Karpas-422 (cell line): ENCODE results near the gene SLX1B. TPM values are rescaled to one million over a fixed set of nuclear protein-coding genes. Genes with fewer than 3 reads are reported as not detected.
"Not testable (repeated sequence)": the region's sequence is repeated elsewhere in the genome, so short reads cannot be mapped to it uniquely, and the experiment has no call there.

Experiments used
- DNase-seq: peaks from one replicate; pipeline ENCODE4 v3.0.0-alpha.2; 2015
- H2AFZ ChIP-seq: fragments of 200-600 bp; sonication (generic); 2 replicates; pipeline ENCODE4 v1.6.1; 2014; ENCODE audit warnings: antibody characterized with exemption, low read length, mixed read lengths
- H3K27ac ChIP-seq: fragments of 200-600 bp; sonication (generic); 2 replicates; pipeline ENCODE4 v1.5.1; 2014; ENCODE audit warnings: mild to moderate bottlenecking, low read length, moderate library complexity
- H3K27me3 ChIP-seq: fragments of 200-600 bp; sonication (generic); 2 replicates; pipeline ENCODE4 v1.6.1; 2014; ENCODE audit warnings: low read length, mixed read lengths
- H3K36me3 ChIP-seq: fragments of 200-600 bp; sonication (generic); 2 replicates; pipeline ENCODE4 v1.6.1; 2014; ENCODE audit warnings: low read length, mixed read lengths; ENCODE audit not compliant: insufficient read depth
- H3K4me1 ChIP-seq: fragments of 200-600 bp; sonication (generic); 2 replicates; pipeline ENCODE4 v1.6.1; 2014; ENCODE audit warnings: mild to moderate bottlenecking, low read length, mixed read lengths
- H3K4me2 ChIP-seq: fragments of 200-600 bp; sonication (generic); 2 replicates; pipeline ENCODE4 v1.6.1; 2014; ENCODE audit warnings: low read length, low read depth, mild to moderate bottlenecking; ENCODE audit not compliant: poor library complexity, severe bottlenecking
- H3K4me3 ChIP-seq: fragments of 200-600 bp; sonication (generic); 2 replicates; pipeline ENCODE4 v1.5.1; 2014; ENCODE audit warnings: mild to moderate bottlenecking, antibody characterized with exemption, low read length, mixed read lengths
- H3K79me2 ChIP-seq: fragments of 200-600 bp; sonication (generic); 2 replicates; pipeline ENCODE4 v1.6.1; 2014; ENCODE audit warnings: mild to moderate bottlenecking, low read length, mixed read lengths
- H3K9ac ChIP-seq: fragments of 200-600 bp; sonication (generic); 2 replicates; pipeline ENCODE4 v1.6.0; 2014; ENCODE audit warnings: low read length
- H3K9me2 ChIP-seq: fragments of 200-600 bp; sonication (generic), shearing (Covaris generic); replicated peaks from 2 replicates; pipeline ENCODE4 v1.6.0; 2014; ENCODE audit warnings: mild to moderate bottlenecking, low read length, moderate library complexity; ENCODE audit not compliant: insufficient read depth
- H3K9me3 ChIP-seq: fragments of 300-700, 200-600 bp; sonication (generic); 2 replicates; pipeline ENCODE4 v1.6.1; 2014; ENCODE audit warnings: low read length, mixed read lengths
- H4K20me1 ChIP-seq: fragments of 200-600 bp; sonication (generic); 2 replicates; pipeline ENCODE4 v1.6.1; 2014; ENCODE audit warnings: mild to moderate bottlenecking, antibody characterized with exemption, low read length, low read depth; ENCODE audit not compliant: insufficient read depth
- total RNA-seq: library from RNA; depleted of rRNA; stranded (reverse); fragments of >200 nt; shearing (Covaris generic); gene quantifications from 2 replicates; pipeline ENCODE4 v1.2.3, GENCODE V29; 2014; ENCODE audit warnings: low replicate concordance; rRNA removed

Gene SLX1B
- 7.8 and 54.8 TPM in 2 replicates for total RNA-seq

GRCh38 chr16:29454269-29454668 is at the start of gene SLX1B, which contains the start of gene BOLA2:
Gene SLX1B (plus strand): TSS chr16:29454533.
Gene BOLA2 (minus strand): TSS chr16:29454351. CDS start chr16:29454253, 98 bp downstream.
- not testable (repeated sequence) for H4K20me1 ChIP-seq, H3K9ac ChIP-seq, H3K79me2 ChIP-seq, H3K36me3 ChIP-seq, H3K4me3 ChIP-seq, H3K9me3 ChIP-seq, DNase-seq, H2AFZ ChIP-seq, H3K27me3 ChIP-seq, H3K27ac ChIP-seq, H3K9me2 ChIP-seq, H3K4me2 ChIP-seq, H3K4me1 ChIP-seq

GRCh38 chr16:29405249-29405648 is 49.1 kb upstream of the SLX1B start:
- not testable (repeated sequence) for H3K27me3 ChIP-seq, H3K36me3 ChIP-seq, H4K20me1 ChIP-seq

GRCh38 chr16:29423587-29423986 is 30.7 kb upstream of the SLX1B start:
- not testable (repeated sequence) for H3K36me3 ChIP-seq, DNase-seq, H3K9me2 ChIP-seq, H3K79me2 ChIP-seq, H2AFZ ChIP-seq, H3K4me3 ChIP-seq, H4K20me1 ChIP-seq, H3K9me3 ChIP-seq, H3K27me3 ChIP-seq, H3K4me2 ChIP-seq, H3K27ac ChIP-seq, H3K4me1 ChIP-seq, H3K9ac ChIP-seq

More at GRCh38 chr16:29405249-29405648, 49.1 kb upstream of the SLX1B start:
- H3K27ac ChIP-seq, H3K4me3 ChIP-seq, H3K79me2 ChIP-seq, H3K9ac ChIP-seq, H3K9me2 ChIP-seq, H2AFZ ChIP-seq, H3K4me1 ChIP-seq, DNase-seq, H3K4me2 ChIP-seq, H3K9me3 ChIP-seq: not testable (repeated sequence)

- H3K4me2 ChIP-seq, H3K27me3 ChIP-seq, H3K4me3 ChIP-seq, H4K20me1 ChIP-seq, H3K4me1 ChIP-seq, H3K36me3 ChIP-seq, H3K9me3 ChIP-seq, H3K9ac ChIP-seq, H3K27ac ChIP-seq, H2AFZ ChIP-seq, H3K9me2 ChIP-seq, H3K79me2 ChIP-seq, DNase-seq: not testable (repeated sequence)
Observed at GRCh38 chr16:29425390-29425789, 28.9 kb upstream of the SLX1B start.

GRCh38 chr16:29453754-29454153 is 579 bp upstream of the SLX1B start:
- H3K4me1 ChIP-seq, DNase-seq: not testable (repeated sequence)

GRCh38 chr16:29454828-29455227 is 495 bp downstream of the SLX1B start:
- H3K9me3 ChIP-seq, H3K9me2 ChIP-seq, H3K4me3 ChIP-seq, H3K27ac ChIP-seq, H4K20me1 ChIP-seq, H3K4me1 ChIP-seq, H3K9ac ChIP-seq, H3K79me2 ChIP-seq, H3K27me3 ChIP-seq, H3K4me2 ChIP-seq, DNase-seq, H3K36me3 ChIP-seq, H2AFZ ChIP-seq: not testable (repeated sequence)

More at GRCh38 chr16:29453754-29454153, 579 bp upstream of the SLX1B start:
- H4K20me1 ChIP-seq, H3K4me2 ChIP-seq, H3K79me2 ChIP-seq, H3K27ac ChIP-seq, H3K27me3 ChIP-seq, H3K9me2 ChIP-seq, H3K4me3 ChIP-seq, H3K9ac ChIP-seq, H3K9me3 ChIP-seq, H3K36me3 ChIP-seq, H2AFZ ChIP-seq: not testable (repeated sequence)

GRCh38 chr16:29457660-29458059 is 3.3 kb downstream of the SLX1B start:
- not testable (repeated sequence) for H3K9me3 ChIP-seq, H3K4me1 ChIP-seq, H4K20me1 ChIP-seq, H3K9me2 ChIP-seq, H3K27me3 ChIP-seq, H3K36me3 ChIP-seq, H3K79me2 ChIP-seq, H3K9ac ChIP-seq, H3K27ac ChIP-seq, H2AFZ ChIP-seq, H3K4me2 ChIP-seq, H3K4me3 ChIP-seq, DNase-seq

GRCh38 chr16:29459706-29460646 is 5.6 kb downstream of the SLX1B start, which contains the start of gene SULT1A4:
Gene SULT1A4 (plus strand): TSS chr16:29459913. CDS start chr16:29461386, 1,473 bp downstream.
- not testable (repeated sequence) for H3K9me3 ChIP-seq, H3K4me1 ChIP-seq, H3K27me3 ChIP-seq, DNase-seq, H4K20me1 ChIP-seq, H3K79me2 ChIP-seq, H3K4me3 ChIP-seq, H3K9ac ChIP-seq, H3K27ac ChIP-seq, H3K4me2 ChIP-seq, H2AFZ ChIP-seq, H3K36me3 ChIP-seq, H3K9me2 ChIP-seq
